Endothelial cell of umbilical vein (primary cell): ENCODE measurements around the gene SPRED2. TPM values are rescaled to one million over a fixed set of nuclear protein-coding genes. Genes with fewer than 3 reads are reported as not detected.

Source experiments
- BruUV-seq: library from RNA; stranded (reverse); fragments of 400-500 nt; replicated peaks from 2 replicates; lab custom pipeline; 2021; lab: Mats Ljungman, UMichigan
- CTCF ChIA-PET: fragments of 300-600, 350-600 bp; sonication (Branson Sonifier 250); formaldehyde crosslinking; loops from one replicate; lab custom pipeline; 2021; ENCODE audit warnings: antibody characterized with exemption, inconsistent platforms; lab: Charles Lee
- POLR2A ChIA-PET: fragments of 300-600, 350-600 bp; sonication (Branson Sonifier 250); formaldehyde crosslinking; loops from one replicate; lab custom pipeline; 2021; ENCODE audit warnings: antibody characterized with exemption, inconsistent platforms; lab: Charles Lee
- DNase-seq: peaks from one replicate; pipeline ENCODE4 v3.0.0-alpha.2; 2011; ENCODE audit warnings: low read depth, low spot score
- FAIRE-seq: peaks from 2 replicates; lab custom pipeline; 2011; peaks lifted over from hg19 to GRCh38; lab: Jason Lieb, UNC
- H2AFZ ChIP-seq: 2 replicates; pipeline ENCODE4 v1.6.0; 2012; ENCODE audit warnings: low read depth, low read length, control low read depth, inconsistent platforms
- H3K27ac ChIP-seq: 2 replicates; pipeline ENCODE4 v1.5.1; 2011; ENCODE audit warnings: low read depth, mild to moderate bottlenecking, control low read depth, low read length, moderate library complexity; ENCODE audit not compliant: insufficient read depth
- H3K27me3 ChIP-seq, 2 experiments: 2 replicates each; pipeline versions ENCODE4 v1.6.0 to v1.6.1; 2011; ENCODE audit warnings: low read length in 2 of 2, mixed read lengths in 1 of 2; ENCODE audit not compliant: control insufficient read depth in 2 of 2, insufficient read depth in 2 of 2
- H3K36me3 ChIP-seq, 2 experiments: 2 replicates in 1 of 2; 3 replicates in 1 of 2; pipeline ENCODE4 v1.5.1; 2011; ENCODE audit warnings: low read length in 2 of 2, mild to moderate bottlenecking in 1 of 2, moderate library complexity in 1 of 2; ENCODE audit not compliant: control insufficient read depth in 2 of 2, insufficient read depth in 2 of 2; ENCODE audit errors: extremely low read depth in 1 of 2
- H3K4me1 ChIP-seq: 3 replicates; pipeline ENCODE4 v1.5.1; 2011; ENCODE audit warnings: mild to moderate bottlenecking, low read length; ENCODE audit not compliant: control insufficient read depth, insufficient read depth; ENCODE audit errors: extremely low read depth
- H3K4me2 ChIP-seq: 2 replicates; pipeline ENCODE4 v1.6.1; 2011; ENCODE audit warnings: low read length, control low read depth, mixed read lengths; ENCODE audit not compliant: insufficient read depth
- H3K4me3 ChIP-seq, 3 experiments: fragments of 200-600 bp in 1 of 3; sonication (generic), shearing (Covaris generic) in 1 of 3; replicated peaks in 1 of 3; 2 replicates each; pipeline ENCODE4 v1.5.1; 2011 to 2016; ENCODE audit warnings: control low read depth in 3 of 3, low read length in 3 of 3, mild to moderate bottlenecking in 2 of 3, inconsistent platforms in 1 of 3, low read depth in 1 of 3, moderate library complexity in 1 of 3; ENCODE audit not compliant: insufficient read depth in 1 of 3
- H3K79me2 ChIP-seq: 2 replicates; pipeline ENCODE4 v1.6.0; 2012; ENCODE audit warnings: low read length, inconsistent platforms; ENCODE audit not compliant: control insufficient read depth, insufficient read depth
- H3K9ac ChIP-seq: replicated peaks from 2 replicates; pipeline ENCODE3; 2011; ENCODE audit warnings: low read length, control low read depth; ENCODE audit not compliant: insufficient read depth; ENCODE audit errors: extremely low read depth
- H3K9me1 ChIP-seq: replicated peaks from 3 replicates; pipeline ENCODE4 v1.6.0; 2011; ENCODE audit warnings: mild to moderate bottlenecking, low read length; ENCODE audit not compliant: control insufficient read depth, insufficient read depth; ENCODE audit errors: extremely low read depth
- H3K9me3 ChIP-seq: replicated peaks from 2 replicates; pipeline ENCODE4 v1.5.1; 2012; ENCODE audit warnings: low read length, inconsistent platforms; ENCODE audit not compliant: control insufficient read depth, insufficient read depth
- H4K20me1 ChIP-seq: replicated peaks from 2 replicates; pipeline ENCODE3; 2011; ENCODE audit warnings: mild to moderate bottlenecking, low read length; ENCODE audit not compliant: control insufficient read depth, insufficient read depth; ENCODE audit errors: extremely low read depth
- CTCF ChIP-seq, 2 donors: IDR thresholded peaks; 1 replicate in 1 of 2; 2 replicates in 1 of 2; pipeline ENCODE4 v1.5.1; 2011; ENCODE audit warnings: low read length in 2 of 2, mild to moderate bottlenecking in 2 of 2, moderate library complexity in 2 of 2, control low read depth in 1 of 2, inconsistent platforms in 1 of 2, low read depth in 1 of 2; ENCODE audit not compliant: insufficient read depth in 1 of 2; ENCODE audit errors: extremely low read depth in 1 of 2
- EZH2 ChIP-seq: IDR thresholded peaks from 2 replicates; pipeline ENCODE4 v1.6.1; 2012; ENCODE audit warnings: borderline replicate concordance, low read depth, mild to moderate bottlenecking, moderate library complexity, low read length, inconsistent platforms; ENCODE audit not compliant: severe bottlenecking
- FOS ChIP-seq: IDR thresholded peaks from 2 replicates; pipeline ENCODE4 v1.6.1; 2011; ENCODE audit warnings: mild to moderate bottlenecking, low read length, moderate library complexity, borderline replicate concordance; ENCODE audit not compliant: insufficient read depth
- GATA2 ChIP-seq: IDR thresholded peaks from 2 replicates; pipeline ENCODE4 v1.7.0; 2011; ENCODE audit warnings: low read depth, mild to moderate bottlenecking, moderate library complexity, mixed read lengths, low read length; ENCODE audit not compliant: insufficient read length, insufficient read depth
- JUN ChIP-seq: IDR thresholded peaks from 2 replicates; pipeline ENCODE4 v1.6.1; 2011; ENCODE audit warnings: borderline replicate concordance, low read depth; ENCODE audit not compliant: insufficient read length, insufficient read depth
- MYC ChIP-seq: IDR thresholded peaks from one replicate; pipeline ENCODE4 v1.6.1; 2011; ENCODE audit warnings: mild to moderate bottlenecking, low read depth, low read length
- POLR2A ChIP-seq: IDR thresholded peaks from 2 replicates; pipeline ENCODE4 v1.6.1; 2012; ENCODE audit warnings: low read depth, mild to moderate bottlenecking, control low read depth, low read length
- POLR2AphosphoS5 ChIP-seq: IDR thresholded peaks from 2 replicates; pipeline ENCODE4 v1.6.1; 2012; ENCODE audit warnings: low read depth, mild to moderate bottlenecking, control low read depth, low read length, moderate library complexity; ENCODE audit not compliant: insufficient read depth
- dilution Hi-C: fragments of 300-500 bp; cut with MboI; formaldehyde crosslinking; loops from one replicate; pipeline ENCODE4 v1.15.0; 2019; ENCODE audit warnings: low sequenced_read_pairs; ENCODE audit not compliant: extremely low pct_ligation_motif_present
- intact Hi-C: fragments of 100-400 bp; cut with micrococcal nuclease; formaldehyde crosslinking; loops from one replicate; pipeline ENCODE4 v1.10.0; 2022
- polyA plus RNA-seq, 4 experiments: library from polyadenylated mRNA; depleted of rRNA in 3 of 4; stranded (reverse) in 3 of 4; unstranded in 1 of 4; fragments of >200 nt; gene quantifications; 2 replicates each; pipeline versions ENCODE4 v1.2.1 to v1.2.3, GENCODE V29; 2011 to 2012; ENCODE audit warnings: missing spikeins in 1 of 4
- total RNA-seq: library from RNA; stranded (reverse); gene quantifications from 2 replicates; pipeline ENCODE4 v1.2.3, GENCODE V29; 2021
- TF ChIP-seq, protein P1 (sequence below): IDR thresholded peaks from 2 replicates; pipeline ENCODE4 v1.6.1; 2011; ENCODE audit not compliant: insufficient read depth, insufficient read length

SPRED2 gene
- total and polyA plus RNA-seq, 2 donors (not counting 3 experiments of a cell fraction or from before 2014, with no cell fraction given): 3.6 to 9.6 TPM

DNA sequence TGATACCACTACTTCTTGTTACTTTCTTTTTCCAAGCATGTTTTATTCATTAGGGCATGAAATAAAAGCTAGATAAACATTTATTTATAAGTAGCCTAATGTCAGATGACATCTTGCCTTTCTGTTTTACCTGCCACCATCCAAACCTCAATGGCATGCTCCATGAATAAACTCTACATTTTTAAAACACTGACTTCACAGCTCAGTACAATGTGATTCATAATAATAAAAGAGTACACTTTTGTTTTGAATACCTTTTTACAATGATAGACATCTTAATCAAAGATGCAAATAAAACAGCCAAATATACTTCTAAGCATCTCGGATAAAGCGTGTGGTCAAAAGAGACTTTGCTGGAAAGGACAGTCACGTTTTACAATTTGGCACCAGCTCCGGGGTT is 88.2 kb downstream of the SPRED2 start:
- CTCF ChIA-PET: no interaction called here
- Histone ChIP-seq H3K27ac (no peak overlapping the region), H2AFZ (no peak overlapping the region), H3K9ac (no peak overlapping the region), H3K27me3 (peaks cover 0 to 4% of the 10 kb centered on the region in 2 experiments), H4K20me1 (no peaks in the 10 kb centered on the region), H3K4me2 (no peak overlapping the region), H3K9me1 (no peaks in the 10 kb centered on the region), H3K36me3 (no peaks in the 10 kb centered on the region), H3K4me3 (no peak overlapping the region), H3K79me2 (no peaks in the 10 kb centered on the region), H3K9me3 (no peaks in the 10 kb centered on the region), H3K4me1 (no peaks in the 10 kb centered on the region)
- no TSS peak for BruUV-seq
- DNase-seq (no peak), FAIRE-seq (no peak)
- TF ChIP-seq POLR2A: no peak
- TF ChIP-seq POLR2AphosphoS5: no peak
- TF ChIP-seq CTCF (IDR thresholded peaks at IDR 0.05; ENCODE audit: extremely low read depth in 1 of 2, insufficient read depth in 1 of 2, low read depth in 1 of 2, low read length in 2 of 2): no peak
- no peak for TF ChIP-seq FOS
- TF ChIP-seq JUN: no peak
- no peak for TF ChIP-seq GATA2
- no peak for TF ChIP-seq MYC
- TF ChIP-seq, protein P1, sequence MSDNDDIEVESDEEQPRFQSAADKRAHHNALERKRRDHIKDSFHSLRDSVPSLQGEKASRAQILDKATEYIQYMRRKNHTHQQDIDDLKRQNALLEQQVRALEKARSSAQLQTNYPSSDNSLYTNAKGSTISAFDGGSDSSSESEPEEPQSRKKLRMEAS: no peak
- TF ChIP-seq EZH2: no peak
- POLR2A ChIA-PET: no interaction called here
- dilution Hi-C loops (no loop called here), intact Hi-C loops (no loop called here)
